HG02798 (cell line): ENCODE results near the gene FGF3.

Experiments
- ATAC-seq: cut with Tn5 transposase; IDR thresholded peaks from one replicate; pipeline ENCODE4 v1.9.1; 2021; ENCODE audit warnings: mild to moderate bottlenecking; ENCODE audit not compliant: unreplicated experiment, poor library complexity

The FGF3 gene

GRCh38 chr11:69848201-69848600, 29.0 kb upstream of the FGF3 start:
- ATAC-seq = no peak

GRCh38 chr11:69844396-69844795, 25.2 kb upstream of the FGF3 start:
- ATAC-seq = no peak

- no peak for ATAC-seq
These were observed 24.3 kb upstream of the FGF3 start for GRCh38 chr11:69843529-69843921.

- no peak for ATAC-seq
These were observed 23.7 kb upstream of the FGF3 start for GRCh38 chr11:69842746-69843528.

GRCh38 chr11:69841859-69842698, 22.9 kb upstream of the FGF3 start:
- ATAC-seq = no peak

GRCh38 chr11:69841170-69841858, 22.1 kb upstream of the FGF3 start:
- ATAC-seq = no peak

GRCh38 chr11:69840371-69841169, 21.4 kb upstream of the FGF3 start:
- no peak for ATAC-seq

GRCh38 chr11:69839516-69839915, 20.3 kb upstream of the FGF3 start:
- no peak for ATAC-seq

- ATAC-seq = no peak
These were observed 18.6 kb upstream of the FGF3 start for GRCh38 chr11:69837791-69838190.

- no peak for ATAC-seq
These were observed 17.2 kb upstream of the FGF3 start for GRCh38 chr11:69836401-69836800.

GRCh38 chr11:69834811-69835800, 15.9 kb upstream of the FGF3 start:
- no peak for ATAC-seq

- no peak for ATAC-seq
These were observed 15.0 kb upstream of the FGF3 start for GRCh38 chr11:69834251-69834650.

- no peak for ATAC-seq
These were observed 13.6 kb upstream of the FGF3 start for GRCh38 chr11:69832561-69833413.

- no peak for ATAC-seq
These were observed 12.8 kb upstream of the FGF3 start for GRCh38 chr11:69831985-69832384.

- no peak for ATAC-seq
These were observed 10.9 kb upstream of the FGF3 start for GRCh38 chr11:69830086-69830485.

- ATAC-seq = no peak
These were observed 9.7 kb upstream of the FGF3 start for GRCh38 chr11:69828971-69829344.

GRCh38 chr11:69828276-69828970, 9.2 kb upstream of the FGF3 start:
- ATAC-seq = no peak

GRCh38 chr11:69826773-69827172, 7.6 kb upstream of the FGF3 start:
- no peak for ATAC-seq
